ENCODE data around the gene PLEKHA7.

Gene PLEKHA7

GRCh38 chr11:16902781-16903378, 111.3 kb downstream of the PLEKHA7 start:
- no peak overlapping the region for H3K4me3 ChIP-seq (replicated peaks; ENCODE audit: low read depth, low read length)
- TF ChIP-seq CTCF (IDR thresholded peaks at IDR 0.05; ENCODE audit: insufficient read depth, low read length, poor library complexity, severe bottlenecking) = no peak
- H3K36me3 ChIP-seq (ENCODE audit: control insufficient read depth, insufficient read depth, low read length) = no peaks in the 10 kb centered on the region
- no peaks in the 10 kb centered on the region for H3K27me3 ChIP-seq (replicated peaks; ENCODE audit: control insufficient read depth, insufficient read depth, low read length)
- DNase-seq (ENCODE audit: extremely low read depth, insufficient read length) = peak; percentile 41

GRCh38 chr11:16902182-16902581, 112.0 kb downstream of the PLEKHA7 start:
- no peak overlapping the region for H3K4me3 ChIP-seq (replicated peaks; ENCODE audit: low read depth, low read length)
- H3K27me3 ChIP-seq (replicated peaks; ENCODE audit: control insufficient read depth, insufficient read depth, low read length) = no peaks in the 10 kb centered on the region
- H3K36me3 ChIP-seq (ENCODE audit: control insufficient read depth, insufficient read depth, low read length) = no peaks in the 10 kb centered on the region
- DNase-seq (ENCODE audit: extremely low read depth, insufficient read length) = peak; percentile 76
- TF ChIP-seq CTCF (IDR thresholded peaks at IDR 0.05; ENCODE audit: insufficient read depth, low read length, poor library complexity, severe bottlenecking) = no peak

- no peak for TF ChIP-seq CTCF (IDR thresholded peaks at IDR 0.05; ENCODE audit: insufficient read depth, low read length, poor library complexity, severe bottlenecking)
- H3K36me3 ChIP-seq (ENCODE audit: control insufficient read depth, insufficient read depth, low read length) = no peaks in the 10 kb centered on the region
Observed at GRCh38 chr11:16900491-16900890, 113.7 kb downstream of the PLEKHA7 start.

DNA sequence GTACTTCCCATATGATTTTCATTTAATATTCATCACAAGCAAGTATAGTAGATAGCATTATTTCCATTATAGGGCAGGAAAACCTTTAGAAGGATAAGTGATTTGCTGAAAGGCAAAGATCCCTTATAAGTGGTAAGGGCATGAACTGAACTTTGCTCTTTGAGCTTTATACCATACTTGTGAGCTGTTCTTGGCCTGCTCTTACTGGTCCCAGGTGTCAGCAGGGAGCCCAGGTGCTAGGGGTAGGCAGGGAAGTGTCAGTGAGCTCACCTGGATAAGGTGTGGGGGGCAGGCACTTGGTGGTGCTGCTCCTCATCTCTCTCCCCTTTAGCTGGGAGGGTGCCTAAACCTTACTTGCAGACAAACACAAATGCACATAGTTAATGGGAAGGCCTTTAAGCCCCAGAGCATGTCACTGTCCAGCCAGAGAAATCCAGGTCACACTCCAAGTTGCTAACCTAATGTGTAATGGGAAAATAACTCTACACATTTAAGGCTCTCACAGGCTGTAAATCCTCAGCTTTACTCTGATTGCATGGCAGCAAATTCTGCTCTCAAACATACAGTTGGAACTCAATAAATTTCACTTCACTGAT, 114.4 kb downstream of the PLEKHA7 start:
- Histone ChIP-seq H3K36me3 (ENCODE audit: control insufficient read depth, insufficient read depth, low read length) (no peaks in the 10 kb centered on the region), H3K27me3 (replicated peaks; ENCODE audit: control insufficient read depth, insufficient read depth, low read length) (no peaks in the 10 kb centered on the region), H3K4me3 (replicated peaks; ENCODE audit: low read depth, low read length) (no peak overlapping the region)
- DNase-seq (ENCODE audit: extremely low read depth, insufficient read length) = no peak
- TF ChIP-seq CTCF (IDR thresholded peaks at IDR 0.05; ENCODE audit: insufficient read depth, low read length, poor library complexity, severe bottlenecking) = no peak

More at GRCh38 chr11:16900491-16900890, 113.7 kb downstream of the PLEKHA7 start:
- Histone ChIP-seq H3K27me3 (replicated peaks; ENCODE audit: control insufficient read depth, insufficient read depth, low read length) (no peaks in the 10 kb centered on the region), H3K4me3 (replicated peaks; ENCODE audit: low read depth, low read length) (no peak overlapping the region)
- DNase-seq (ENCODE audit: extremely low read depth, insufficient read length) = no peak

- H3K4me3 ChIP-seq (replicated peaks; ENCODE audit: low read depth, low read length) = no peak overlapping the region
- no peak for DNase-seq (ENCODE audit: extremely low read depth, insufficient read length)
- H3K27me3 ChIP-seq (replicated peaks; ENCODE audit: control insufficient read depth, insufficient read depth, low read length) = no peaks in the 10 kb centered on the region
- TF ChIP-seq CTCF (IDR thresholded peaks at IDR 0.05; ENCODE audit: insufficient read depth, low read length, poor library complexity, severe bottlenecking) = no peak
- H3K36me3 ChIP-seq (ENCODE audit: control insufficient read depth, insufficient read depth, low read length) = no peaks in the 10 kb centered on the region
Observed at GRCh38 chr11:16898274-16898985, 115.8 kb downstream of the PLEKHA7 start.

Data from GM06990 (cell line).